ENCODE measurements around the gene SACM1L.

SACM1L gene

DNA sequence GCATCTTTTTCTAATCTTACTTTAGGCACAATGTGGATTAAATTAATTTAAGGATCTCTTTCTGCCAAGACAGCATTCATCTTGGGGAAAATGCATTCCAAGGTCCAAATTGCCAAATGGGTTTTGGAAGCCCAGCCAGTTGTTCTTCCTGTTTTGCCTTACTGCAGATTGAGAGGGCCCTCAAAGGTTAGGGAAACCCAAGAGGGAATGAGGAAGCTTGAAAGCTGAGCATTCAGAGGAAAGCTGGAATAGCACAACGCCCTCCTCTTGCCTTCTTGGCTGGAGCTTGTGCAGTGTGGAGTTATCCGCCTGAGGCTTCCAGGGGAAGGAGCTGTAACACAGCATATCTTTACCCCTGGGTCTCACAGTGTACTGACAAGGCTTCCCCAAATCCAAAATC is 18.2 kb upstream of the SACM1L start:
- no peak overlapping the region for H3K23ac ChIP-seq (ENCODE audit: low read length)
- H3K4me1 ChIP-seq (ENCODE audit: control insufficient read depth, low read depth, low read length): peaks cover 4% of the 10 kb centered on the region
- H4K8ac ChIP-seq (ENCODE audit: low read depth, low read length): no peak overlapping the region
- no peaks in the 10 kb centered on the region for H3K27me3 ChIP-seq (ENCODE audit: insufficient read depth, low read length, poor library complexity)
- peak overlapping the region; percentile 7 for H2BK5ac ChIP-seq (ENCODE audit: low read length)
- no peak overlapping the region for H2AK5ac ChIP-seq (ENCODE audit: low read length)
- H3K79me2 ChIP-seq (ENCODE audit: control insufficient read depth, insufficient read depth, low read length): no peaks in the 10 kb centered on the region
- no CpG with 5 or more reads among the region's 2 CpGs for WGBS (ENCODE audit: extremely low coverage, insufficient coverage, low lambda C conversion rate)
- H3K9ac ChIP-seq (ENCODE audit: low read length): no peak overlapping the region
- no peak overlapping the region for H2BK15ac ChIP-seq (replicated peaks; ENCODE audit: low read depth)
- H3K4me3 ChIP-seq (ENCODE audit: low read length): no peak overlapping the region
- no peaks in the 10 kb centered on the region for H3K36me3 ChIP-seq (ENCODE audit: control insufficient read depth, insufficient read depth, low read length)
- H3K4ac ChIP-seq (ENCODE audit: low read depth, low read length): no peak overlapping the region
- DNase-seq: no peak
- H3K4me2 ChIP-seq (ENCODE audit: low read length): no peak overlapping the region
- no peak overlapping the region for H4K5ac ChIP-seq (ENCODE audit: low read length)
- no peaks in the 10 kb centered on the region for H3K79me1 ChIP-seq (ENCODE audit: low read length)
- no peak overlapping the region for H3K27ac ChIP-seq (ENCODE audit: low read depth, low read length)
- H2BK120ac ChIP-seq (ENCODE audit: low read depth, low read length): no peak overlapping the region
- H3K56ac ChIP-seq (ENCODE audit: low read length): no peak overlapping the region
- H3K18ac ChIP-seq (ENCODE audit: low read length): no peak overlapping the region

DNA sequence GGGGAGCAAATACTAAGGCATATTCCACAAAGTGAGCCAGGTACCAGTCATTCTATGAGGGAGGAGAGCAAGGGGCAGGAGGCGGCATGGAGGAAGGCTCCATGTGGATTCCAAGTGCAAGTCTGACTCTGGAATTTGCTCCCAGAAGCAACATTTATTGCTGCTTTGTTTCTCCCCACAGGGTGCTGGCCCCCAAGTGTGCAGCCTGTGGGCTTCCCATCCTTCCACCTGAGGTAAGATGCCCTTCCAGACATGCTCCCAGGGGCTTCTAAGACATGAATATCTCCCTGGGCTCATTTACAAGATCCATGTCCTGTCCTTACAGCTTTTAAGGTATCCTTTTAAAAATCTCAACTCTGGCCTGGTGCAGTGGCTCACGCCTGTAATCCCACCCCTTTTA is 15.9 kb upstream of the SACM1L start:
- peak overlapping the region; percentile 78 for H3K27ac ChIP-seq (ENCODE audit: low read depth, low read length)
- no peaks in the 10 kb centered on the region for H3K27me3 ChIP-seq (ENCODE audit: insufficient read depth, low read length, poor library complexity)
- no peak overlapping the region for H4K8ac ChIP-seq (ENCODE audit: low read depth, low read length)
- H3K4me3 ChIP-seq (ENCODE audit: low read length): no peak overlapping the region
- H3K4ac ChIP-seq (ENCODE audit: low read depth, low read length): no peak overlapping the region
- no peak overlapping the region for H4K5ac ChIP-seq (ENCODE audit: low read length)
- peak; percentile 89 for DNase-seq
- peak overlapping the region; percentile 84 for H2BK5ac ChIP-seq (ENCODE audit: low read length)
- H2AK5ac ChIP-seq (ENCODE audit: low read length): peak overlapping the region; percentile 88
- no CpG with 5 or more reads among the region's 2 CpGs for WGBS (ENCODE audit: extremely low coverage, insufficient coverage, low lambda C conversion rate)
- H3K18ac ChIP-seq (ENCODE audit: low read length): peak overlapping the region; percentile 28
- H3K56ac ChIP-seq (ENCODE audit: low read length): peak overlapping the region; percentile 79
- H3K79me2 ChIP-seq (ENCODE audit: control insufficient read depth, insufficient read depth, low read length): no peaks in the 10 kb centered on the region
- no peak overlapping the region for H2BK120ac ChIP-seq (ENCODE audit: low read depth, low read length)
- H3K4me2 ChIP-seq (ENCODE audit: low read length): no peak overlapping the region
- H2BK15ac ChIP-seq (replicated peaks; ENCODE audit: low read depth): no peak overlapping the region
- H3K9ac ChIP-seq (ENCODE audit: low read length): peak overlapping the region; percentile 9
- peak overlapping the region; percentile 83 for H3K23ac ChIP-seq (ENCODE audit: low read length)
- H3K79me1 ChIP-seq (ENCODE audit: low read length): no peaks in the 10 kb centered on the region
- H3K4me1 ChIP-seq (ENCODE audit: control insufficient read depth, low read depth, low read length): peaks cover 6% of the 10 kb centered on the region
- no peaks in the 10 kb centered on the region for H3K36me3 ChIP-seq (ENCODE audit: control insufficient read depth, insufficient read depth, low read length)

DNA sequence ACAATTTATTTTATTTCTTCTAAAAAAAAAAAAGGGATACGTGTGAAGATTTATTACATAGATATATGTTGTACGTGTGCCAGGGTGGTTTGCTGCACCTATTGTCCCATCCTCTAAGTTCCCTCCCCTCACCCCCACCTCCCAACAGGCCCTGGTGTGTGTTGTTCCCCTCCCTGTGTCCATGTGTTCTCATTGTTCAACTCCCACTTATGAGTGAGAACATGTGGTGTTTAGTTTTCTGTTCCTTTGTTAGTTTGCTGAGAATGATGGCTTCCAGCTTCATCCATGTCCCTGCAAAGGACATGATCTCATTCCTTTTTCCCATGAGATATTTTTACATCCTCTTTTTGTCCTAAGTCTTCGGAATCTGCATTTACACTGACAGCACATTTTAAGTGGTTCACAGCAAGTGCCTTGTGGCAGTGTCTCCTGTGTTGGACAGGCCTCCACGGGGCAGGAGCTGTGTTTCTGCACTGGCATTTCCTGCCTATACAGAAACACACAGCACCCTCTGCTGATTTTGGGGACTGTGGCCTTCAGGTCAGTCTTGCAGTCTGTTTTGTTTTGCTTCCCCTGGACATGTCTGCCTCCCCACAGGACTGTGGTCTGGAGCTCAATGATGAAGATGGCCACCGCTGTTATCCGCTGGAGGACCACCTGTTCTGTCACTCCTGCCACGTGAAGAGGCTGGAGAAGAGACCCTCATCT is 12.7 kb upstream of the SACM1L start:
- no peaks in the 10 kb centered on the region for H3K79me1 ChIP-seq (ENCODE audit: low read length)

DNA sequence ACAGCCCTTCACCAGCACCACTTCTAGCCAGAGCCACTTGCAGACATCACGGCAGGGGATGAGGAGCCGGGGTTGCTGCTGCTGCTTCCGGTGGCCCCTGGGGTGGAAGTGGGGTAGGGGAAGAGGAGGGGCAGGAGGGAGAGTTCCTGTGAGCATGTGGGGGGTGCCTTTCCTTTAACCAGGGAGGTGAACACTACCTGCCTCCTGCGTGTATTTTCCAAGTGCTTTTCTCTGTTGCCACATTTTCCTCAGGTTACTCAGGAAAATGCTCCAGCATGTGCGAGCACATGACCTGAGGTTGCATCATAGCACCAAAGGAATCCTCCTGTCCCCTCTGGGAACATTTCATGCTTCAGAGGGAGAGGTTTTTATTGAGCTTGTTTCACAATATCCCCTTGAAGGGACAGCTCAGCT is 12.2 kb upstream of the SACM1L start:
- peak overlapping the region; percentile 47 for H2AK5ac ChIP-seq (ENCODE audit: low read length)
- H3K79me1 ChIP-seq (ENCODE audit: low read length): no peaks in the 10 kb centered on the region
- H3K56ac ChIP-seq (ENCODE audit: low read length): peak overlapping the region; percentile 40
- H3K27ac ChIP-seq (ENCODE audit: low read depth, low read length): peak overlapping the region; percentile 18
- peaks cover 6% of the 10 kb centered on the region for H3K4me1 ChIP-seq (ENCODE audit: control insufficient read depth, low read depth, low read length)
- no peak overlapping the region for H3K9ac ChIP-seq (ENCODE audit: low read length)
- H3K79me2 ChIP-seq (ENCODE audit: control insufficient read depth, insufficient read depth, low read length): no peaks in the 10 kb centered on the region
- H3K4me2 ChIP-seq (ENCODE audit: low read length): no peak overlapping the region
- H2BK120ac ChIP-seq (ENCODE audit: low read depth, low read length): no peak overlapping the region
- no peaks in the 10 kb centered on the region for H3K27me3 ChIP-seq (ENCODE audit: insufficient read depth, low read length, poor library complexity)
- H3K4me3 ChIP-seq (ENCODE audit: low read length): no peak overlapping the region
- H3K18ac ChIP-seq (ENCODE audit: low read length): peak overlapping the region; percentile 5
- H4K8ac ChIP-seq (ENCODE audit: low read depth, low read length): no peak overlapping the region
- H3K23ac ChIP-seq (ENCODE audit: low read length): no peak overlapping the region
- peak overlapping the region; percentile 6 for H2BK5ac ChIP-seq (ENCODE audit: low read length)
- DNase-seq: peak; percentile 83
- no peaks in the 10 kb centered on the region for H3K36me3 ChIP-seq (ENCODE audit: control insufficient read depth, insufficient read depth, low read length)
- H3K4ac ChIP-seq (ENCODE audit: low read depth, low read length): peak overlapping the region; percentile 73
- H2BK15ac ChIP-seq (replicated peaks; ENCODE audit: low read depth): no peak overlapping the region
- no peak overlapping the region for H4K5ac ChIP-seq (ENCODE audit: low read length)
- WGBS (ENCODE audit: extremely low coverage, insufficient coverage, low lambda C conversion rate): no CpG with 5 or more reads among the region's 5 CpGs

More for the DNA sequence above, 12.7 kb upstream of the SACM1L start:
- Histone ChIP-seq H3K36me3 (ENCODE audit: control insufficient read depth, insufficient read depth, low read length) (no peaks in the 10 kb centered on the region), H4K8ac (ENCODE audit: low read depth, low read length) (no peak overlapping the region), H3K56ac (ENCODE audit: low read length) (peak overlapping the region; percentile 40), H4K5ac (ENCODE audit: low read length) (no peak overlapping the region), H3K23ac (ENCODE audit: low read length) (no peak overlapping the region), H2BK5ac (ENCODE audit: low read length) (peak overlapping the region; percentile 6), H3K18ac (ENCODE audit: low read length) (peak overlapping the region; percentile 5), H3K4ac (ENCODE audit: low read depth, low read length) (peak overlapping the region; percentile 73), H3K79me2 (ENCODE audit: control insufficient read depth, insufficient read depth, low read length) (no peaks in the 10 kb centered on the region), H2BK120ac (ENCODE audit: low read depth, low read length) (no peak overlapping the region), H3K4me1 (ENCODE audit: control insufficient read depth, low read depth, low read length) (peaks cover 6% of the 10 kb centered on the region), H3K4me2 (ENCODE audit: low read length) (no peak overlapping the region), H3K9ac (ENCODE audit: low read length) (no peak overlapping the region), H2AK5ac (ENCODE audit: low read length) (peak overlapping the region; percentile 47), H3K27me3 (ENCODE audit: insufficient read depth, low read length, poor library complexity) (no peaks in the 10 kb centered on the region), H2BK15ac (replicated peaks; ENCODE audit: low read depth) (no peak overlapping the region), H3K27ac (ENCODE audit: low read depth, low read length) (peak overlapping the region; percentile 18), H3K4me3 (ENCODE audit: low read length) (no peak overlapping the region)
- WGBS (ENCODE audit: extremely low coverage, insufficient coverage, low lambda C conversion rate): no CpG with 5 or more reads among the region's 7 CpGs
- DNase-seq: no peak

DNA sequence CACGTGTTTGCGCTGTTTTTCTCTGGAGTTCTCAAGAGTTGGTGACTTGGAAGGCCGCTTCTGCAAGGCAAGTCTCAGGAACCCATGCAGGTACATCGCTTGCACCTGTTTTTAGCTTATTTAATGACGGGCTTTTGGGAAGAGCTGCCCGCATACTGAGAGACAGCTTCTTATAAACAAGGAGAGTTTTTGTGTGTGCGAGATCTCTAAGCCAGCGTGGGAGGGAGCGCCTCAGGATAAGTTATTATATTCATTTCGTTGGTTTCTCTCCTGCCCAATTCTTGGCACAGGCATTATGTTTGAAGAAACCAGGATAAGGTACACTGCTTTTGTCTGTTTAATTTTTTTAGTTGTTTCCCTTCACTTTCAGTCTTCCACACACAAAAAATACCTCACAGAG is 11.4 kb upstream of the SACM1L start:
- no peaks in the 10 kb centered on the region for H3K79me1 ChIP-seq (ENCODE audit: low read length)
- no peak overlapping the region for H3K4me2 ChIP-seq (ENCODE audit: low read length)
- H2BK5ac ChIP-seq (ENCODE audit: low read length): no peak overlapping the region
- H3K79me2 ChIP-seq (ENCODE audit: control insufficient read depth, insufficient read depth, low read length): no peaks in the 10 kb centered on the region
- no peak overlapping the region for H4K5ac ChIP-seq (ENCODE audit: low read length)
- no CpG with 5 or more reads among the region's 10 CpGs for WGBS (ENCODE audit: extremely low coverage, insufficient coverage, low lambda C conversion rate)
- no peak overlapping the region for H2BK120ac ChIP-seq (ENCODE audit: low read depth, low read length)
- no peak overlapping the region for H3K56ac ChIP-seq (ENCODE audit: low read length)
- no peak overlapping the region for H4K8ac ChIP-seq (ENCODE audit: low read depth, low read length)
- no peaks in the 10 kb centered on the region for H3K27me3 ChIP-seq (ENCODE audit: insufficient read depth, low read length, poor library complexity)
- H3K9ac ChIP-seq (ENCODE audit: low read length): no peak overlapping the region
- no peak overlapping the region for H2AK5ac ChIP-seq (ENCODE audit: low read length)
- no peak overlapping the region for H2BK15ac ChIP-seq (replicated peaks; ENCODE audit: low read depth)
- no peak for DNase-seq
- H3K4me1 ChIP-seq (ENCODE audit: control insufficient read depth, low read depth, low read length): peaks cover 6% of the 10 kb centered on the region
- no peak overlapping the region for H3K27ac ChIP-seq (ENCODE audit: low read depth, low read length)
- no peak overlapping the region for H3K4ac ChIP-seq (ENCODE audit: low read depth, low read length)
- H3K4me3 ChIP-seq (ENCODE audit: low read length): no peak overlapping the region
- no peak overlapping the region for H3K23ac ChIP-seq (ENCODE audit: low read length)
- H3K36me3 ChIP-seq (ENCODE audit: control insufficient read depth, insufficient read depth, low read length): no peaks in the 10 kb centered on the region
- H3K18ac ChIP-seq (ENCODE audit: low read length): peak overlapping the region; percentile 31

DNA sequence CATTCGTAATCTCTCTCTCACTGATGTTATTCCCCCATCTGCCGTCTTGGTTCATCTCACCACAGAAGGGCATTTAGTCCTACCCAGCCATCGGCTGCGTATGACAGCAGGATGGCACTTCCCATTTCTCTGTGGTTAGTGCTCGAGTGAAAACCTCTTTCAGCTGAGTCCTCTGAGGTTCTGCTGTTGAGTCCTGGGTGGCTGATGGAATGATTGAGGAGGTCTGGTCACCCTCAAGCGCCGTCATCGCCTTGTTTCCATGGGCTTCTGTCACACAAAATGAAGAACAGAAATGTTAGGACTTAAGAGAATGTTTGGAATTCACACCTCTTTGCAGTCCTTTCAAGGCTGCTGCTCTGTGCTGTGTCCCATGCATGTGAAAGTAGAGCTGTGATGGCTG is 9.4 kb upstream of the SACM1L start:
- peak; percentile 98 for DNase-seq
- H3K56ac ChIP-seq (ENCODE audit: low read length): no peak overlapping the region
- no peak overlapping the region for H3K23ac ChIP-seq (ENCODE audit: low read length)
- peak overlapping the region; percentile 13 for H3K18ac ChIP-seq (ENCODE audit: low read length)
- H3K79me2 ChIP-seq (ENCODE audit: control insufficient read depth, insufficient read depth, low read length): no peaks in the 10 kb centered on the region
- H3K79me1 ChIP-seq (ENCODE audit: low read length): no peaks in the 10 kb centered on the region
- H2AK5ac ChIP-seq (ENCODE audit: low read length): no peak overlapping the region
- H4K5ac ChIP-seq (ENCODE audit: low read length): no peak overlapping the region
- H4K8ac ChIP-seq (ENCODE audit: low read depth, low read length): no peak overlapping the region
- H2BK120ac ChIP-seq (ENCODE audit: low read depth, low read length): peak overlapping the region; percentile 83
- no peak overlapping the region for H2BK5ac ChIP-seq (ENCODE audit: low read length)
- no peaks in the 10 kb centered on the region for H3K36me3 ChIP-seq (ENCODE audit: control insufficient read depth, insufficient read depth, low read length)
- peak overlapping the region; percentile 18 for H3K27ac ChIP-seq (ENCODE audit: low read depth, low read length)
- WGBS (ENCODE audit: extremely low coverage, insufficient coverage, low lambda C conversion rate): no CpG with 5 or more reads among the region's 8 CpGs
- H3K4me2 ChIP-seq (ENCODE audit: low read length): no peak overlapping the region
- no peak overlapping the region for H3K9ac ChIP-seq (ENCODE audit: low read length)
- H3K27me3 ChIP-seq (ENCODE audit: insufficient read depth, low read length, poor library complexity): no peaks in the 10 kb centered on the region
- H3K4me3 ChIP-seq (ENCODE audit: low read length): no peak overlapping the region
- H3K4ac ChIP-seq (ENCODE audit: low read depth, low read length): peak overlapping the region; percentile 84
- H2BK15ac ChIP-seq (replicated peaks; ENCODE audit: low read depth): no peak overlapping the region
- H3K4me1 ChIP-seq (ENCODE audit: control insufficient read depth, low read depth, low read length): peaks cover 10% of the 10 kb centered on the region

All from mesendoderm (in vitro differentiated cells).